HG03442 (cell line): ENCODE results near the gene GTF2H4.
A peak's percentile ranks its signal among the peaks of the same experiment; 100 is the strongest.
"Not testable (repeated sequence)": the region's sequence is repeated elsewhere in the genome, so short reads cannot be mapped to it uniquely, and the experiment has no call there.

Experiments
- ATAC-seq: cut with Tn5 transposase; IDR thresholded peaks from one replicate; pipeline ENCODE4 v1.9.1; 2021; ENCODE audit warnings: mild to moderate bottlenecking, moderate library complexity; ENCODE audit not compliant: unreplicated experiment

Gene GTF2H4

GRCh38 chr6:30893666-30894065 is 14.3 kb upstream of the GTF2H4 start:
- no peak for ATAC-seq

GRCh38 chr6:30894381-30894780 is 13.6 kb upstream of the GTF2H4 start:
- ATAC-seq: no peak

- no peak for ATAC-seq
These were observed 13.1 kb upstream of the GTF2H4 start for GRCh38 chr6:30894935-30895334.

GRCh38 chr6:30895343-30895742 is 12.7 kb upstream of the GTF2H4 start:
- no peak for ATAC-seq

- ATAC-seq: no peak
These were observed 11.5 kb upstream of the GTF2H4 start for GRCh38 chr6:30896541-30896940.

- no peak for ATAC-seq
These were observed 10.1 kb upstream of the GTF2H4 start for GRCh38 chr6:30897882-30898281.

- no peak for ATAC-seq
These were observed 9.2 kb upstream of the GTF2H4 start for GRCh38 chr6:30898750-30899360.

- no peak for ATAC-seq
These were observed 7.1 kb upstream of the GTF2H4 start for GRCh38 chr6:30900863-30901417.

- ATAC-seq: no peak
These were observed 6.6 kb upstream of the GTF2H4 start for GRCh38 chr6:30901436-30901835.

GRCh38 chr6:30902196-30902595 is 5.8 kb upstream of the GTF2H4 start:
- not testable (repeated sequence) for ATAC-seq

- no peak for ATAC-seq
These were observed 5.3 kb upstream of the GTF2H4 start for GRCh38 chr6:30902709-30903108.

GRCh38 chr6:30903236-30903635 is 4.8 kb upstream of the GTF2H4 start:
- ATAC-seq: no peak

GRCh38 chr6:30907290-30907757 is 683 bp upstream of the GTF2H4 start:
- ATAC-seq: not testable (repeated sequence)

GRCh38 chr6:30908700-30909099 is 693 bp downstream of the GTF2H4 start:
- no peak for ATAC-seq

GRCh38 chr6:30910473-30910872 is 2.5 kb downstream of the GTF2H4 start:
- not testable (repeated sequence) for ATAC-seq

- ATAC-seq: no peak
These were observed 4.9 kb downstream of the GTF2H4 start for GRCh38 chr6:30912746-30913520.

- peak; percentile 7 for ATAC-seq
These were observed 5.7 kb downstream of the GTF2H4 start for GRCh38 chr6:30913721-30914075.

- peak; percentile 81 for ATAC-seq
These were observed 6.3 kb downstream of the GTF2H4 start, which contains the start of gene VARS2 for GRCh38 chr6:30914076-30914853. VARS2 (plus strand) TSS chr6:30914238; CDS start chr6:30914837, 599 bp downstream.

- no peak for ATAC-seq
These were observed 7.0 kb downstream of the GTF2H4 start for GRCh38 chr6:30914854-30915590.

GRCh38 chr6:30915591-30915946 is 7.6 kb downstream of the GTF2H4 start:
- no peak for ATAC-seq

- no peak for ATAC-seq
These were observed 9.0 kb downstream of the GTF2H4 start for GRCh38 chr6:30917041-30917440.
